GM18499 (cell line): ENCODE results near the gene TTL.
"Not testable (repeated sequence)": the region's sequence is repeated elsewhere in the genome, so short reads cannot be mapped to it uniquely, and the experiment has no call there.

Experiments
- ATAC-seq: cut with Tn5 transposase; IDR thresholded peaks from one replicate; pipeline ENCODE4 v1.9.1; 2021; ENCODE audit warnings: moderate number of reproducible peaks; ENCODE audit not compliant: insufficient read depth, unreplicated experiment

TTL gene

DNA sequence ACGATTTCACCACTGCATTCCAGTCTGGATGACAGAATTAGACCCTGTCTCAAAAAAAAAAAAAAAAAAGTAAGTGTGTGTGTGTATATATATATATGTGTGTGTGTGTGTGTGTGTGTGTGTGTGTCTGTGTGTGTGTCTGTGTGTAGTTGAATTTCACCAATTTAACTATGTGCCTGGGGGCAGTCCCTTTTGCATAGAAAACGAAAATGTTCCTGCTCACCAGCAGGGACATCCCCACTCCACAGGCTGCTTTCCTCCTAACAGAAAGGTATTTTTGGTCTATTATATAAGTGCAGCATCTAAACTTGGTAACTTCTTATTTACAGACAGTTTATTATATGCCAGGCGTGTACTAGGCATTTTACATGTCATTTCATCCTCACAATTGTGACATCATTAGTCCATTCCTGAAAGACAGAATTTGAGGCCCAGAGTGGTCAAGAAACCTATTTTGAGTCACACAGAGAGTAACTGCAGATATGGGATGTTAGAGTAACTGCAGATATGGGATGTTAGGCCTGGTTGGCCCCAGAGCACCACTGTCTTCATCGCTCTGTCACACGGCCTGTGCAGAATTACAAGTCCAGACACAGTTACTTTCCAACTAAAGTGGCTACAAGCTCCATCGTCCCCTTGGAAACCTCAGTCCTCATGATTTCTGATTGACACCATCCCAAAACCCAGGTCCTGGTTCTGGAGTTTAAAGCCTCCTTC, 9.3 kb upstream of the TTL start:
- ATAC-seq, result no peak

DNA sequence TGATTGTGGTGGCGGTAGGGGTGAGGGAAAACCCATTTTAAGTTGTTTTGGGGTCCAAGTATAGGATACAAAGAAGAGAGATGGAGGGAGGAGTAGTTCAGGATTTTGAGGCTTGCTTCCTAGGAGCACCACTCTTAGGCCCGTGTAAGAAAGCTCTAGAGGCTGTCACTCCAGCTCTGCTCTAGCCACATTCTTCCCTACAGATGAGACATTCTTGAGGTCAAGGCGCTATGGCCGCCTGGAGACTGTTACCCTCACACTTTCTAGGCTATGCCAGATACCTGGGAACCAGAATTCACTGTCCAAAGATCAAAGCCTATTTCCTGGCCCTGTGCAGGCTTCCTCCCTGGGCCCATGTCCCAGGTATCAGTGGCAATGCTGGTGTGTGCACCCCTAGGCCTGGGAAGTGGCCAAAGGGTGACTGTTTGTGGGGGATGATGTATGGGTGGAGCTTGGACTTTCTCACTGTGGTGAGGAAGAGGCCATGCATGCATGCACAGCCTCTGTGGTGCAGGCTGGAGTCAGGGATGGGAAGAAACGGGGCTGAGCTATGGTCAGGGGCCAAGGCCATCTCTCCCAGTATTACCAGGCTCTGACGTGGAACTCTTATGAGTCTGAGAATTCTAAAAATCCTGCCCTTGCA, 7.0 kb upstream of the TTL start:
- ATAC-seq, result no peak

GRCh38 chr2:112476434-112476833, 5.5 kb upstream of the TTL start:
- ATAC-seq, result no peak

DNA sequence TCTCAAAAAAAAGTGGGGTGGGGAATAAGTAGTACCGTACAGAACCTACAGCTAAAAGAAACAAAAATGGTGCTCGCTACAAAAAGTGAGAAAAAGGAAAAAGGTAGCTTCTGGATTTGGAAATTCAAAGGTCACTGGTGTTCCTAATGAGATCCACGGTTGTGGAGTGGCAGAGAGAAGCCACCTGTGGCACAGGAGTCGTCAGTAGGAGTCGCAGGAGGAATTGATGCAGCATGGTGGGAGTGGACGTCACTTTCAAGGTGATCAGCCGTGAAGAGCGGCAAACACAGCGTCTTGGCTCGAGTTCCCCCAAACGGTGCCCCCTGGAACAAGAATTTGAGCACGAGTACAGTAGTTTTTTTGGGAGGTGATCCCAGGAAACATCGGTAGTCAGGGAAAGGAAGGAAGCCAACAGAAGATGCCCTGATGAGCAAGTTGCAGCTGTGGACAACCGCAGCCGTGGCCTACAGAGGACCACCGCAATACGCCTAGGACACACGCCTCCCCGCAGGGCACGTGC, 1.4 kb upstream of the TTL start:
- no peak for ATAC-seq

DNA sequence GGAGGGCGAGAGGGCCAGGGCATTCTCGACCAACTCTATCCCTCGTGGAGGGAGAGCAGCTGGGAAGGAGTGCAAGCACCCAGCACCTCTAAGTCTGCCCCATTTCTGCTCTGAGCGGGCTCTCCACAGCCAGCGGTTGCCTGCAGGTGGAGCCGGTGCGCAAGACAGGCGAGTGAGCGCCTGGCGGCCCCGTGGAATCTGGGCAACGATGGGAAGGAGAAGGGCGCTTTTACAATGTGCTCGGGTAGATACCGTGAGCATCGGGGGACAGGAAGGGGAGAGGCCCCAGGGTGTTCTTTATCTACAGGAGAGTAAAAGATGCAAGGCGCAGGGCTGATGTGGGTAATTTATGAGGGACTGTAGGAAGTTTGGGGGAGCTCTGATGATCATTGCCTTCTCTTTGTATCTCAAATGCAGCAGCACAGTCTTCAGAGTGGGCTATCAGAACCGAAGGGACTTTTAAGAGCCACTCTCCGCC, 867 bp upstream of the TTL start:
- no peak for ATAC-seq

DNA sequence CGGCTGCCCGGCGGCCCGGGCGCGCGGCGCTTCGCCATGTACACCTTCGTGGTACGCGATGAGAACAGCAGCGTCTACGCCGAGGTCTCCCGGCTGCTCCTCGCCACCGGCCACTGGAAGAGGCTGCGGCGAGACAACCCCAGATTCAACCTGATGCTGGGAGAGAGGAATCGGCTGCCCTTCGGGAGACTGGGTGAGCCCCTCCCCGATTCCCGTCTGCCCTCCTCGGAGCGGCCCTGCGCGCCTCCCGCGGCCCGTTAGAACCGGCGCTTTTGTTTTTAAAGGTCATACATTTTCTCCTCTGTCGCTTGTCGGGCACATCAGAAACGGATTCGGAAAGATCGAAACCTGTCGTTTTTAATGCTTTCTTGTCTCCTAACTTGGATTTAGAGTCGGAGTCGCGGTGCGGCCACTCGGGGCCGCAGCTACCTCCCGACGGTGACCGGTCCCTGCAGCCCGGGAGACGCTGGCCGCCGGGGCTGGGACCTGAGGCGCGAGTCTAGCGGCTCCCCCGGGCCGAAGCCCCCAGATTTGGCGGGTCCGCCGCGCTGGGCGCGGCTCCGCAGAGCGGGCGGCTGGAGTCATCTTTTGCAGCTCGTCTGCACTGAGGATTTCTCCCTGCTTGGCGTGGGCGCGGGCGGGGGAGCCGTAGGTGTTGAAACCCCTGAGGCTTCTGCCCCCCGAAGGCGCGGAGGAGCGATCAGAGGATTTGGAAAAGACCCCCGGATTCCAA, 519 bp downstream of the TTL start:
- ATAC-seq, result no peak

GRCh38 chr2:112483042-112483473, 1.1 kb downstream of the TTL start:
- no peak for ATAC-seq

DNA sequence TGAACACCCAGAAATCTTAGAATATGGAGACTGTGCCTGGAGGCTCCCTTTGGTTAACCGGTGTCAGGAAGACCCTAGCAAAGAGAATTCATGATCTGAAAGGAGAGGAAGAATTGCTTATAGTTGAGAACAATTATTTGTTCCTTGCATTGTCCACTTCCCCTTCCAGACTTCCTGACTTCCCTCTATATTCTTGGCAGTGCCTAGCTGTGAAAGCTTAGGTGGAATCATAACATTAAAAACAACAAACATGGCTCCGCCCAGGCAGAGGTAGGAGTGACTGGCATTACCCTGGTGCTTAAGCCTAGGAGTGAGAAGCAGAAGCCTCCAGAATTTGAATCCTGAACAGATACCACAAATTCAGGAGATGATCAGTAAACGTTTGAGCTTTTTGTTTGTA, 1.9 kb downstream of the TTL start:
- ATAC-seq, result no peak

- ATAC-seq, result no peak
Measured at GRCh38 chr2:112485849-112486248, 3.9 kb downstream of the TTL start.

- ATAC-seq, result no peak
Measured at GRCh38 chr2:112486895-112487294, 4.9 kb downstream of the TTL start.

DNA sequence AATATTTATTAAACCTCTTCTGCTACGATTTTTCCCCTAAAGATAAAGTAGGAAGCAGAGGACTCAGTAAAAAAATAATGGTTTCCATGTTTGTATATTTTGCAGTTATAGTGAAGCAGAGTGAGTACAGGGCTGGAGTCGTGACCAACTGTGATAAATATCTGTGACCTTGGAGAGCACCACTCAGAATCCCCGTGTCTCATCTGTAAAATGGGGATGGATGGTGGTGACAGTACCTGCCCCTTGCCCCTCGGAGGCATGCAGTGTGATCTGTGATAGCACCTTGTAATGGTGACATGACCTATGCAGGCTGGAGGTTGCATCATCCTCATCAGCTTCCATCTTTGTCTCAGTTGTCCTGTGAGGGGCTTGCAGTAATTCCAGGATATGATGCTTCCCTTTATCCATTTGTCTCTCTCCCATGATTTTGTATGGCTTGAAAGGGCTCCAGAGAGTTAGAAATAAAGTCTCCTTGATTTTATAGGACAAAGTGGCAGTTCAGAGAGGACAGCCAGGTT, 5.5 kb downstream of the TTL start:
- no peak for ATAC-seq

DNA sequence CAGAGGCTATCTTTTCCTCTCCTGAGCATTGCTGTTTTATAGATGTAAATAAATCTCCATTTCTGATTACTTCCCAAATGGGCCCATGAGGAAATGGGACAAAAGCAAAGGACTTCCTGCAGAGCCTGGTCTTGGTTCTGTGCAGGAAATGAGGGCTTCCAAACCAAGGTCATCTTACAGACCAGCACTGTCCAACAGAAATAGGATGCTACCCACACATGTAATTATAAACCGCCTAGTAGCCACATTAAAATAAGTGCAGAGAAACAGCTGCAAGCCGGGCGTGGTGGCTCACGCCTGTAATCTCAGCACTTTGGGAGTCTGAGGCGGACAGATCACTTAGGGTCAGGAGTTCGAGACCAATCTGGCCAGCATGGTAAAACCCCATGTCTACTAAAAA, 6.2 kb downstream of the TTL start:
- ATAC-seq, result no peak

DNA sequence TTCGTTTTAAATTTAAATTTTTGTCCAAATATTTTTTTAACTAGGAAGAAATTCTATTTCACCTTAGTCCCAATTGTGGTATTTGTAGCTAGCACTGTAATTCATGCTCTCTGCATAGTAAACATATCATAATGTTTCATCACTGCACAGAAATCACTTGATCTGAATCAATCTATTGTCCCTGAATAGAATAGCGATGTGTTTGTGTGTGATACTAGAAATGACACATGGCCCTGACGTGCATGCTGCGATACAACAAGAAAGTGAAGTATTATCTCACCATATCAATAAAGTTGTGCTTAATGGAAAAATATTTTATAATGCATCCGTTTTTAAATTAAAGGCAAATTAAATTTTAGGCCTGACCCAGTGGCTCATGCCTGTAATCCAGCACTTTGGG, 10.0 kb downstream of the TTL start:
- no peak for ATAC-seq

- no peak for ATAC-seq
Measured at GRCh38 chr2:112493048-112493447, 11.1 kb downstream of the TTL start.

- no peak for ATAC-seq
Measured at GRCh38 chr2:112493858-112494648, 12.1 kb downstream of the TTL start.

- no peak for ATAC-seq
Measured at GRCh38 chr2:112494828-112495227, 12.9 kb downstream of the TTL start.

- ATAC-seq, result not testable (repeated sequence)
Measured at GRCh38 chr2:112495878-112496277, 13.9 kb downstream of the TTL start.

- not testable (repeated sequence) for ATAC-seq
Measured at GRCh38 chr2:112500850-112501484, 19.0 kb downstream of the TTL start.

DNA sequence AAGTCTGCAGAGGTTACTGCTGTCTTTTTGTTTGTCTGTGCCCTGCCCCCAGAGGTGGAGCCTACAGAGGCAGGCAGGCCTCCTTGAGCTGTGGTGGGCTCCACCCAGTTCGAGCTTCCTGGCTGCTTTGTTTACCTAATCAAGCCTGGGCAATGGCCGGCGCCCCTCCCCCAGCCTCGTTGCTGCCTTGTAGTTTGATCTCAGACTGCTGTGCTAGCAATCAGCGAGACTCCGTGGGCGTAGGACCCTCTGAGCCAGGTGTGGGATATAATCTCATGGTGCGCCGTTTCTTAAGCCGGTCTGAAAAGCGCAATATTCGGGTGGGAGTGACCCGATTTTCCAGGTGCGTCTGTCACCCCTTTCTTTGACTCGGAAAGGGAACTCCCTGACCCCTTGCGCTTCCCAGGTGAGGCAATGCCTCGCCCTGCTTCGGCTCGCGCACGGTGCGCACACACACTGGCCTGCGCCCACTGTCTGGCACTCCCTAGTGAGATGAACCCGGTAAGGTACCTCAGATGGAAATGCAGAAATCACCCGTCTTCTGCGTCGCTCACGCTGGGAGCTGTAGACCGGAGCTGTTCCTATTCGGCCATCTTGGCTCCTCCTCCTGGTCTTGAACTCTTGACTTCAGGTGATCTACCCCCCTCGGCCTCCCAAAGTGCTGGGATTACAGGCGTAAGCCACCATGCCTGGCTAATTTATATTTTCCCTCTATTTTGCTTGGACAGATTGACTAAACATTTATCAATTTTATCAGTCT, 27.5 kb downstream of the TTL start:
- not testable (repeated sequence) for ATAC-seq
